Mesendoderm (in vitro differentiated cells): ENCODE measurements around the gene SOX21.

ENCODE experiments used
- DNase-seq: peaks from one replicate; pipeline ENCODE4 v3.0.0; 2013
- H2AK5ac ChIP-seq: 2 replicates; pipeline ENCODE4 v1.6.1; 2013; ENCODE audit warnings: low read length, inconsistent platforms
- H2BK120ac ChIP-seq: 2 replicates; pipeline ENCODE4 v1.6.1; 2013; ENCODE audit warnings: low read depth, mild to moderate bottlenecking, low read length, moderate library complexity, mixed read lengths
- H2BK15ac ChIP-seq: replicated peaks from 2 replicates; pipeline ENCODE4 v1.6.1; 2013; ENCODE audit warnings: low read depth, mild to moderate bottlenecking, moderate library complexity
- H2BK5ac ChIP-seq: 2 replicates; pipeline ENCODE4 v1.6.1; 2013; ENCODE audit warnings: low read length, inconsistent platforms
- H3K18ac ChIP-seq: 2 replicates; pipeline ENCODE4 v1.6.1; 2013; ENCODE audit warnings: mild to moderate bottlenecking, low read length, mixed read lengths
- H3K23ac ChIP-seq: one replicate; pipeline ENCODE4 v1.6.1; 2013; ENCODE audit warnings: low read length
- H3K27ac ChIP-seq: 2 replicates; pipeline ENCODE4 v1.5.1; 2013; ENCODE audit warnings: low read depth, mild to moderate bottlenecking, inconsistent platforms, low read length, moderate library complexity
- H3K27me3 ChIP-seq: 2 replicates; pipeline ENCODE4 v1.6.1; 2013; ENCODE audit warnings: low read length, control low read depth, mild to moderate bottlenecking, inconsistent platforms; ENCODE audit not compliant: insufficient read depth, poor library complexity
- H3K36me3 ChIP-seq: 2 replicates; pipeline ENCODE4 v1.6.1; 2013; ENCODE audit warnings: low read length, inconsistent platforms; ENCODE audit not compliant: control insufficient read depth, insufficient read depth
- H3K4ac ChIP-seq: one replicate; pipeline ENCODE4 v1.6.1; 2013; ENCODE audit warnings: low read depth, mild to moderate bottlenecking, low read length, moderate library complexity
- H3K4me1 ChIP-seq: 2 replicates; pipeline ENCODE4 v1.6.1; 2013; ENCODE audit warnings: low read depth, low read length, inconsistent platforms; ENCODE audit not compliant: control insufficient read depth
- H3K4me2 ChIP-seq: 2 replicates; pipeline ENCODE4 v1.6.1; 2013; ENCODE audit warnings: low read length
- H3K4me3 ChIP-seq: 2 replicates; pipeline ENCODE4 v1.5.1; 2013; ENCODE audit warnings: mild to moderate bottlenecking, low read length
- H3K56ac ChIP-seq: one replicate; pipeline ENCODE4 v1.6.1; 2013; ENCODE audit warnings: low read length
- H3K79me1 ChIP-seq: 2 replicates; pipeline ENCODE4 v1.6.1; 2013; ENCODE audit warnings: low read length, inconsistent platforms
- H3K79me2 ChIP-seq: 2 replicates; pipeline ENCODE4 v1.6.1; 2013; ENCODE audit warnings: mild to moderate bottlenecking, low read length; ENCODE audit not compliant: control insufficient read depth, insufficient read depth
- H3K9ac ChIP-seq: 2 replicates; pipeline ENCODE4 v1.6.1; 2013; ENCODE audit warnings: low read length, inconsistent platforms
- H4K5ac ChIP-seq: one replicate; pipeline ENCODE4 v1.6.1; 2013; ENCODE audit warnings: low read length
- H4K8ac ChIP-seq: one replicate; pipeline ENCODE4 v1.6.1; 2013; ENCODE audit warnings: low read depth, mild to moderate bottlenecking, control low read depth, low read length, moderate library complexity
- WGBS: extraction: QIAGEN DNeasy Blood & Tissue Kit; methylation state at CpG from one replicate; pipeline ENCODE4 v1.1.7; 2013; ENCODE audit warnings: low lambda C conversion rate, missing lambda C conversion rate; ENCODE audit not compliant: insufficient coverage; ENCODE audit errors: extremely low coverage; 5-methylcytosine and 5-hydroxymethylcytosine counted together

The SOX21 gene

GRCh38 chr13:94711561-94712286 lies 621 bp downstream of the SOX21 start:
- Histone ChIP-seq H3K27me3 (peaks cover 46% of the 10 kb centered on the region), H3K4me3 (no peak overlapping the region), H2BK15ac (no peak overlapping the region), H3K4me1 (no peaks in the 10 kb centered on the region), H3K4me2 (peak overlapping the region; percentile 46), H3K36me3 (no peaks in the 10 kb centered on the region), H4K8ac (no peak overlapping the region), H2BK5ac (no peak overlapping the region), H3K27ac (no peak overlapping the region), H2BK120ac (no peak overlapping the region), H3K9ac (no peak overlapping the region), H3K4ac (no peak overlapping the region), H2AK5ac (no peak overlapping the region), H3K79me1 (no peaks in the 10 kb centered on the region), H4K5ac (no peak overlapping the region), H3K79me2 (no peaks in the 10 kb centered on the region), H3K18ac (no peak overlapping the region), H3K23ac (peak overlapping the region; percentile 89), H3K56ac (peak overlapping the region; percentile 76)
- WGBS = no CpG with 5 or more reads among the region's 97 CpGs
- peak; percentile 59 for DNase-seq

GRCh38 chr13:94710881-94711560 lies 1.3 kb downstream of the SOX21 start:
- H2BK15ac ChIP-seq = no peak overlapping the region
- no peak overlapping the region for H3K9ac ChIP-seq
- peak overlapping the region; percentile 25 for H3K56ac ChIP-seq
- no CpG with 5 or more reads among the region's 81 CpGs for WGBS
- H3K23ac ChIP-seq = no peak overlapping the region
- H3K27me3 ChIP-seq = peaks cover 53% of the 10 kb centered on the region
- H3K79me2 ChIP-seq = no peaks in the 10 kb centered on the region
- H4K8ac ChIP-seq = no peak overlapping the region
- no peaks in the 10 kb centered on the region for H3K36me3 ChIP-seq
- H2BK120ac ChIP-seq = no peak overlapping the region
- H4K5ac ChIP-seq = no peak overlapping the region
- H3K4me3 ChIP-seq = no peak overlapping the region
- no peak overlapping the region for H2BK5ac ChIP-seq
- H3K4me2 ChIP-seq = peak overlapping the region; percentile 27
- H2AK5ac ChIP-seq = no peak overlapping the region
- H3K18ac ChIP-seq = no peak overlapping the region
- no peaks in the 10 kb centered on the region for H3K79me1 ChIP-seq
- peak; percentile 50 for DNase-seq
- no peaks in the 10 kb centered on the region for H3K4me1 ChIP-seq
- no peak overlapping the region for H3K27ac ChIP-seq
- H3K4ac ChIP-seq = no peak overlapping the region

- peaks cover 61% of the 10 kb centered on the region for H3K27me3 ChIP-seq
- H4K5ac ChIP-seq = no peak overlapping the region
- H2AK5ac ChIP-seq = no peak overlapping the region
- H3K9ac ChIP-seq = no peak overlapping the region
- H3K56ac ChIP-seq = no peak overlapping the region
- H3K36me3 ChIP-seq = no peaks in the 10 kb centered on the region
- peak; percentile 30 for DNase-seq
- H2BK15ac ChIP-seq = no peak overlapping the region
- WGBS = no CpG with 5 or more reads among the region's 18 CpGs
- H3K27ac ChIP-seq = no peak overlapping the region
- H3K18ac ChIP-seq = no peak overlapping the region
- H4K8ac ChIP-seq = no peak overlapping the region
- no peak overlapping the region for H3K4me3 ChIP-seq
- H3K23ac ChIP-seq = no peak overlapping the region
- no peak overlapping the region for H3K4me2 ChIP-seq
- no peak overlapping the region for H2BK5ac ChIP-seq
- H3K4ac ChIP-seq = no peak overlapping the region
- H3K4me1 ChIP-seq = no peaks in the 10 kb centered on the region
- H3K79me2 ChIP-seq = no peaks in the 10 kb centered on the region
- no peak overlapping the region for H2BK120ac ChIP-seq
- no peaks in the 10 kb centered on the region for H3K79me1 ChIP-seq
Measured at GRCh38 chr13:94710065-94710781, 2.1 kb downstream of the SOX21 start.

GRCh38 chr13:94709001-94709834 lies 3.1 kb downstream of the SOX21 start:
- H3K27ac ChIP-seq = no peak overlapping the region

GRCh38 chr13:94708031-94708859 lies 4.1 kb downstream of the SOX21 start:
- H3K56ac ChIP-seq = no peak overlapping the region
- no peak overlapping the region for H2BK5ac ChIP-seq
- no peak overlapping the region for H3K4ac ChIP-seq
- H2BK120ac ChIP-seq = no peak overlapping the region
- H3K79me2 ChIP-seq = no peaks in the 10 kb centered on the region
- no peaks in the 10 kb centered on the region for H3K79me1 ChIP-seq
- no peak overlapping the region for H3K18ac ChIP-seq
- H4K8ac ChIP-seq = no peak overlapping the region
- no peak overlapping the region for H3K9ac ChIP-seq
- H4K5ac ChIP-seq = no peak overlapping the region
- peak overlapping the region; percentile 32 for H3K4me2 ChIP-seq
- peaks cover 68% of the 10 kb centered on the region for H3K27me3 ChIP-seq
- H3K23ac ChIP-seq = no peak overlapping the region
- no peak overlapping the region for H3K27ac ChIP-seq
- no peak overlapping the region for H2BK15ac ChIP-seq
- no peak overlapping the region for H2AK5ac ChIP-seq
- WGBS = no CpG with 5 or more reads among the region's 31 CpGs
- H3K36me3 ChIP-seq = no peaks in the 10 kb centered on the region
- DNase-seq = peak; percentile 75
- no peaks in the 10 kb centered on the region for H3K4me1 ChIP-seq
- H3K4me3 ChIP-seq = no peak overlapping the region

More at GRCh38 chr13:94709001-94709834, 3.1 kb downstream of the SOX21 start:
- H3K4ac ChIP-seq = no peak overlapping the region
- no peak overlapping the region for H4K5ac ChIP-seq
- no peak overlapping the region for H2AK5ac ChIP-seq
- H2BK15ac ChIP-seq = no peak overlapping the region
- no peak overlapping the region for H3K56ac ChIP-seq
- H3K18ac ChIP-seq = no peak overlapping the region
- H4K8ac ChIP-seq = no peak overlapping the region
- no CpG with 5 or more reads among the region's 7 CpGs for WGBS
- H3K36me3 ChIP-seq = no peaks in the 10 kb centered on the region
- no peak overlapping the region for H3K4me2 ChIP-seq
- no peak overlapping the region for H3K9ac ChIP-seq
- no peak overlapping the region for H3K4me3 ChIP-seq
- no peaks in the 10 kb centered on the region for H3K4me1 ChIP-seq
- H2BK120ac ChIP-seq = no peak overlapping the region
- peaks cover 65% of the 10 kb centered on the region for H3K27me3 ChIP-seq
- no peak for DNase-seq
- no peak overlapping the region for H3K23ac ChIP-seq
- no peaks in the 10 kb centered on the region for H3K79me2 ChIP-seq
- H2BK5ac ChIP-seq = no peak overlapping the region
- no peaks in the 10 kb centered on the region for H3K79me1 ChIP-seq
